OCI-LY7 (cell line): ENCODE measurements around the gene FANCD2. TPM values are rescaled to one million over a fixed set of nuclear protein-coding genes. Genes with fewer than 3 reads are reported as not detected.

Experiments
- BruUV-seq: library from RNA; stranded (reverse); fragments of 400-500 nt; replicated peaks from 2 replicates; lab custom pipeline; 2021; lab: Mats Ljungman, UMichigan
- CTCF ChIA-PET: fragments of 300-600 bp; sonication (Branson Sonifier 250); formaldehyde crosslinking; loops from one replicate; lab custom pipeline; 2022; ENCODE audit warnings: antibody characterized with exemption; ENCODE audit not compliant: unreplicated experiment; lab: Charles Lee
- POLR2A ChIA-PET: fragments of 300-600 bp; sonication (Branson Sonifier 250); formaldehyde crosslinking; loops from one replicate; lab custom pipeline; 2022; ENCODE audit warnings: antibody characterized with exemption; lab: Charles Lee
- DNase-seq: peaks from one replicate; pipeline ENCODE4 v3.0.0-alpha.2; 2015; ENCODE audit warnings: low spot score
- H2AFZ ChIP-seq: fragments of 200-600 bp; sonication (generic), shearing (Covaris generic); 2 replicates; pipeline ENCODE4 v1.6.1; 2014; ENCODE audit warnings: mild to moderate bottlenecking, antibody characterized with exemption, low read length, moderate library complexity
- H3K27ac ChIP-seq: fragments of 200-600 bp; sonication (generic); 2 replicates; pipeline ENCODE4 v1.5.1; 2014; ENCODE audit warnings: mixed run types, low read depth, mild to moderate bottlenecking, moderate library complexity, low read length, inconsistent platforms; ENCODE audit not compliant: poor library complexity, severe bottlenecking
- H3K36me3 ChIP-seq: fragments of 200-600 bp; sonication (generic); 2 replicates; pipeline ENCODE4 v1.6.1; 2014; ENCODE audit warnings: mild to moderate bottlenecking, antibody characterized with exemption, low read length, moderate library complexity, mixed read lengths; ENCODE audit not compliant: insufficient read depth
- H3K4me1 ChIP-seq: fragments of 200-600 bp; sonication (generic); 2 replicates; pipeline ENCODE4 v1.5.1; 2014; ENCODE audit warnings: mild to moderate bottlenecking, low read length; ENCODE audit not compliant: insufficient read depth, poor library complexity, severe bottlenecking
- H3K4me2 ChIP-seq: fragments of 200-600 bp; sonication (generic); 2 replicates; pipeline ENCODE4 v1.6.1; 2014; ENCODE audit warnings: mild to moderate bottlenecking, low read length
- H3K4me3 ChIP-seq: fragments of 200-600 bp; sonication (generic); 2 replicates; pipeline ENCODE4 v1.5.1; 2014; ENCODE audit warnings: mild to moderate bottlenecking, low read depth, low read length; ENCODE audit not compliant: poor library complexity, severe bottlenecking
- H3K79me2 ChIP-seq: fragments of 200-600 bp; sonication (generic); 2 replicates; pipeline ENCODE4 v1.6.1; 2016; ENCODE audit warnings: low read depth, mild to moderate bottlenecking, low read length, moderate library complexity, mixed read lengths; ENCODE audit not compliant: insufficient read depth
- H3K9me2 ChIP-seq: fragments of 200-600 bp; sonication (generic); 2 replicates; pipeline ENCODE4 v1.6.1; 2016; ENCODE audit warnings: mild to moderate bottlenecking, low read length, mixed read lengths; ENCODE audit not compliant: insufficient read depth
- H3K9me3 ChIP-seq: fragments of 200-600 bp; sonication (generic); 2 replicates; pipeline ENCODE4 v1.6.1; 2014; ENCODE audit warnings: mild to moderate bottlenecking, mixed run types, low read length, mixed read lengths
- H4K20me1 ChIP-seq: fragments of 200-600 bp; sonication (generic); 2 replicates; pipeline ENCODE4 v1.6.1; 2014; ENCODE audit warnings: mild to moderate bottlenecking, antibody characterized with exemption, low read length, moderate library complexity, mixed read lengths; ENCODE audit not compliant: insufficient read depth
- EZH2phosphoT487 ChIP-seq: fragments of 200-600 bp; sonication (generic); IDR thresholded peaks from 2 replicates; pipeline ENCODE4 v1.6.1; 2018; ENCODE audit warnings: low read depth, borderline replicate concordance, mild to moderate bottlenecking, mixed run types, antibody characterized with exemption, low read length, moderate library complexity, mixed read lengths
- intact Hi-C: fragments of 100-400 bp; cut with micrococcal nuclease; formaldehyde crosslinking; loops from one replicate; pipeline ENCODE4 v1.10.0; 2022; ENCODE audit not compliant: unreplicated experiment
- total RNA-seq, 2 experiments: library from RNA; depleted of rRNA in 1 of 2; stranded (reverse); fragments of >200 nt in 1 of 2; shearing (Covaris generic) in 1 of 2; gene quantifications; 2 replicates each; pipeline ENCODE4 v1.2.3, GENCODE V29; 2014 to 2022
- TF ChIP-seq, protein P1 (sequence below): fragments of 200-600 bp; sonication (generic); conservative IDR thresholded peaks from 2 replicates; pipeline ENCODE4 v1.5.1; 2014; ENCODE audit warnings: mild to moderate bottlenecking, antibody characterized with exemption, low read length, moderate library complexity, mixed read lengths

Gene FANCD2
- total RNA-seq, 2 experiments from 2014 or later, result 112 to 130 TPM

DNA sequence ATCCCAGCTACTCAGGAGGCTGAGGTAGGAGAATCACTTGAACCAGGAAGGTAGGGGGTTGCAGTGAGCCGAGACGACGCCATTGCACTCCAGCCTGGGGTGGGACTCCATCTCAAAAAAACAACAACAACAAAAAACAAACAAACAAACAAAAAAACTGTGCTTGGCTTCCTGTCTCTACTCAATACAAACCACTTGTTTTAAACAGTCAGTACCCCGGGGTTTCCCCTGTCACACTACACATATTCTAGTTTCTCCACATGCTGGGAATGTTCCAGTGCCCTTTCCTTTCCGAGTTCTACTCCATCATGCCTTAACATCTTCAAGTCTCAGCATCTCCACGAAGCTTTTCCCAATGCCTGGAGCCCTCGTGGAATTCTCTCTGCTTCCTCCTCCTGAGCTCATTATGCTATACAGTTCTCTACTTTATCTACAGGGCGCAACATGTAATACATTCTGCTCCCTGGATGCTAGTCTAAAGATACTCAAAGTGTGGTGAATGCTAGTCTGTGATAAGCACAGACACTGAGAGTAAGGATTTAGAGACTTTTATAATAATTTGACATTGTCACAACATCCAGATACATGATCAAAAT is 47.4 kb upstream of the FANCD2 start:
- H2AFZ ChIP-seq, result no peak overlapping the region
- peaks cover 69% of the 10 kb centered on the region for H3K36me3 ChIP-seq
- no peaks in the 10 kb centered on the region for H3K9me3 ChIP-seq
- no TSS peak for BruUV-seq
- no peak overlapping the region for H3K4me3 ChIP-seq
- no peaks in the 10 kb centered on the region for H3K9me2 ChIP-seq
- no peaks in the 10 kb centered on the region for H3K4me1 ChIP-seq
- no peak overlapping the region for H3K27ac ChIP-seq
- POLR2A ChIA-PET, result interaction anchor here (0.9 kb wide), 1 partner anchor 14 kb away, joined by 3 read pairs; no protein-coding TSS in a partner anchor
- CTCF ChIA-PET, result no interaction called here
- intact Hi-C loops, result no loop called here
- no peak for DNase-seq
- peaks cover 23% of the 10 kb centered on the region; the same call in 1 of the 2 replicates for H3K79me2 ChIP-seq
- H3K4me2 ChIP-seq, result no peak overlapping the region
- no peak for TF ChIP-seq EZH2phosphoT487
- TF ChIP-seq, protein P1, sequence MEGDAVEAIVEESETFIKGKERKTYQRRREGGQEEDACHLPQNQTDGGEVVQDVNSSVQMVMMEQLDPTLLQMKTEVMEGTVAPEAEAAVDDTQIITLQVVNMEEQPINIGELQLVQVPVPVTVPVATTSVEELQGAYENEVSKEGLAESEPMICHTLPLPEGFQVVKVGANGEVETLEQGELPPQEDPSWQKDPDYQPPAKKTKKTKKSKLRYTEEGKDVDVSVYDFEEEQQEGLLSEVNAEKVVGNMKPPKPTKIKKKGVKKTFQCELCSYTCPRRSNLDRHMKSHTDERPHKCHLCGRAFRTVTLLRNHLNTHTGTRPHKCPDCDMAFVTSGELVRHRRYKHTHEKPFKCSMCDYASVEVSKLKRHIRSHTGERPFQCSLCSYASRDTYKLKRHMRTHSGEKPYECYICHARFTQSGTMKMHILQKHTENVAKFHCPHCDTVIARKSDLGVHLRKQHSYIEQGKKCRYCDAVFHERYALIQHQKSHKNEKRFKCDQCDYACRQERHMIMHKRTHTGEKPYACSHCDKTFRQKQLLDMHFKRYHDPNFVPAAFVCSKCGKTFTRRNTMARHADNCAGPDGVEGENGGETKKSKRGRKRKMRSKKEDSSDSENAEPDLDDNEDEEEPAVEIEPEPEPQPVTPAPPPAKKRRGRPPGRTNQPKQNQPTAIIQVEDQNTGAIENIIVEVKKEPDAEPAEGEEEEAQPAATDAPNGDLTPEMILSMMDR, result no peak
- H4K20me1 ChIP-seq, result no peaks in the 10 kb centered on the region

DNA sequence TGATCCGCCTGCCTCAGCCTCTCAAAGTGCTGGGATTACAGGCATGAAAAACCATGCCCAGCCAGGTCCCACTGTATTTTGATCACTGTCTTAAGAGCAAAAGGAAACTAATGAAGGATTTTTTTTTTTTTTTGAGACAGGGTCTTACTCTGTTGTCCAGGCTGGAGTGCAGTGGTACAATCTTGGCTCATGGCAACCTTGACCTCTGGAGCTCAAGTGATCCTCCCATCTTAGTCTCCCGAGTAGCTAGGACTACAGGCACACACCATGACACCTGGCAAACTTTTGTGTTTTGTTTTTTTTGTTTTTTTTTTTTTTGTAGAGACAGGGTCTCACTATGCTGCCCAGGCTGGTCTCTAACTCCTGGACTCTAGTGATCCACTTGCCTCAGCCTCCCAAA is 46.0 kb upstream of the FANCD2 start:
- intact Hi-C loops, result loop anchor here (10.0 kb wide), 1 partner anchor 245 kb away; no protein-coding TSS in a partner anchor
- BruUV-seq, result no TSS peak
- Histone ChIP-seq H3K4me2 (no peak overlapping the region), H3K4me1 (peaks cover 5% of the 10 kb centered on the region), H2AFZ (no peak overlapping the region), H4K20me1 (no peaks in the 10 kb centered on the region), H3K4me3 (no peak overlapping the region), H3K27ac (no peak overlapping the region), H3K79me2 (peaks cover 29% of the 10 kb centered on the region), H3K9me3 (no peaks in the 10 kb centered on the region), H3K36me3 (peaks cover 64% of the 10 kb centered on the region), H3K9me2 (no peaks in the 10 kb centered on the region)
- ChIA-PET POLR2A (interaction anchor here (0.6 kb wide), 1 partner anchor 296 kb away, joined by 3 read pairs; no protein-coding TSS in a partner anchor), CTCF (no interaction called here)
- DNase-seq, result no peak
- no peak for TF ChIP-seq EZH2phosphoT487
- TF ChIP-seq, protein P1, result no peak

DNA sequence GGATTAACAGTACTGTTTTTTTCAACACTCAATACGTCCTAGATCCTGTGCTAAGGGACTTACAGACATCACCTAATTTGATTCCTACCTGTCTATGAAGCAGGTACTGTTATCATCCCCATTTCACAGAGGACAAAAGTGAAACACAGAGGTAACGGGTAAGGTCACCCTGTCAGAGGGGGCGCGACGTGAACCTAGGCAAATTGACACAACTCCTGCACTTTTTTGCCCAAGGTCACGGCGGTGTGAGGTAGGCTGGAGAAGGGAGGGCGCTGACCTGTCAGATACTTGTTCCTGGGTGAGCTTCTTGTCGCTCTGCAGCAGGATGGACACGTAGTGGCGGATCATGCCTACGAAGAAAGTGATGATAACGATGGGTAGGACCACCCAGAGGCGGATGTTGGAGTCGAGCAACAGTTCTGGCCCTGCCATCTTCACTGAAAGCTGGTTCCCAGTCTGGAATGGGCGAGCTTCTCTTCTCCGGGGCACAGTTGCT is 40.0 kb upstream of the FANCD2 start:
- Histone ChIP-seq H3K36me3 (peaks cover 40% of the 10 kb centered on the region), H2AFZ (peak overlapping the region; percentile 58; the same call in 1 of the 2 replicates), H3K79me2 (peaks cover 75% of the 10 kb centered on the region), H3K4me1 (peaks cover 19% of the 10 kb centered on the region), H3K9me3 (no peaks in the 10 kb centered on the region), H3K4me2 (peak overlapping the region; percentile 88), H3K27ac (peak overlapping the region; percentile 81), H4K20me1 (peaks cover 14% of the 10 kb centered on the region), H3K4me3 (peak overlapping the region; percentile 96), H3K9me2 (no peaks in the 10 kb centered on the region)
- no peak for DNase-seq
- TF ChIP-seq EZH2phosphoT487, result no peak
- TF ChIP-seq, protein P1, result no peak
- POLR2A ChIA-PET, result interaction anchor here (1.9 to 3.0 kb wide), 2 partner anchors 15 to 54 kb away, joined by 9 to 10 read pairs; no protein-coding TSS in a partner anchor
- CTCF ChIA-PET, result no interaction called here
- intact Hi-C loops, result loop anchor here (1.0 to 10.0 kb wide), 4 partner anchors 40 to 262 kb away; partner anchors contain the start of genes CRELD1, FANCD2 and TATDN2
- TSS peak; percentile 76 for BruUV-seq
